ELF-1 (cell line): ENCODE results near the gene INTS1.
A peak's percentile ranks its signal among the peaks of the same experiment; 100 is the strongest.

ENCODE experiments used
- DNase-seq: peaks from one replicate; pipeline ENCODE4 v3.0.0-alpha.2; 2016; ENCODE audit warnings: low read depth, low spot score

The INTS1 gene

GRCh38 chr7:1542841-1543747 is 38.9 kb upstream of the INTS1 start:
- no peak for DNase-seq

- no peak for DNase-seq
These were observed 38.1 kb upstream of the INTS1 start for GRCh38 chr7:1542329-1542728.

- no peak for DNase-seq
These were observed 37.4 kb upstream of the INTS1 start for GRCh38 chr7:1541431-1542162.

- no peak for DNase-seq
These were observed 36.6 kb upstream of the INTS1 start for GRCh38 chr7:1540776-1541271.

- DNase-seq, result no peak
These were observed 35.9 kb upstream of the INTS1 start for GRCh38 chr7:1539882-1540775.

- no peak for DNase-seq
These were observed 35.1 kb upstream of the INTS1 start for GRCh38 chr7:1539181-1539881.

- DNase-seq, result no peak
These were observed 34.5 kb upstream of the INTS1 start for GRCh38 chr7:1538544-1539180.

- peak; percentile 96 for DNase-seq
These were observed 33.6 kb upstream of the INTS1 start for GRCh38 chr7:1537535-1538412.

- DNase-seq, result peak; percentile 95
These were observed 32.8 kb upstream of the INTS1 start for GRCh38 chr7:1536743-1537534.

GRCh38 chr7:1536455-1536742 is 32.2 kb upstream of the INTS1 start:
- DNase-seq, result no peak

GRCh38 chr7:1535701-1536454 is 31.7 kb upstream of the INTS1 start:
- DNase-seq, result no peak

GRCh38 chr7:1535100-1535458 is 30.9 kb upstream of the INTS1 start:
- no peak for DNase-seq

GRCh38 chr7:1534330-1535099 is 30.3 kb upstream of the INTS1 start:
- DNase-seq, result no peak

- DNase-seq, result peak; percentile 69
These were observed 29.5 kb upstream of the INTS1 start for GRCh38 chr7:1533547-1534329.

GRCh38 chr7:1533255-1533546 is 29.0 kb upstream of the INTS1 start:
- no peak for DNase-seq

GRCh38 chr7:1532456-1533254 is 28.5 kb upstream of the INTS1 start:
- peak; percentile 32 for DNase-seq
